H9 (cell line): ENCODE data around the gene DPYD. TPM values are rescaled to one million over a fixed set of nuclear protein-coding genes. Genes with fewer than 3 reads are reported as not detected.

ENCODE experiments used
- DNase-seq: peaks from one replicate; pipeline ENCODE4 v3.0.0-alpha.2; 2017
- H2AFZ ChIP-seq: one replicate; pipeline ENCODE4 v1.6.1; 2013; ENCODE audit warnings: mild to moderate bottlenecking, low read length, control low read depth, moderate library complexity
- H2AK5ac ChIP-seq: 2 replicates; pipeline ENCODE4 v1.6.1; 2013; ENCODE audit warnings: low read length, control low read depth, mixed read lengths; ENCODE audit not compliant: insufficient read length
- H2BK120ac ChIP-seq: one replicate; pipeline ENCODE4 v1.6.1; 2013; ENCODE audit warnings: low read depth, mild to moderate bottlenecking, low read length, control low read depth, inconsistent platforms; ENCODE audit not compliant: poor library complexity, severe bottlenecking
- H2BK12ac ChIP-seq: 2 replicates; pipeline ENCODE4 v1.6.1; 2013; ENCODE audit warnings: low read length, control low read depth, mixed read lengths, low read depth; ENCODE audit not compliant: insufficient read length
- H2BK15ac ChIP-seq: 2 replicates; pipeline ENCODE4 v1.6.1; 2013; ENCODE audit warnings: low read depth, low read length, control low read depth
- H2BK20ac ChIP-seq: one replicate; pipeline ENCODE4 v1.6.1; 2013; ENCODE audit warnings: low read depth, mild to moderate bottlenecking, low read length, control low read depth, inconsistent platforms; ENCODE audit not compliant: poor library complexity, severe bottlenecking
- H2BK5ac ChIP-seq: 2 replicates; pipeline ENCODE4 v1.6.1; 2013; ENCODE audit warnings: low read length, control low read depth, mixed read lengths; ENCODE audit not compliant: insufficient read length
- H3K14ac ChIP-seq: 2 replicates; pipeline ENCODE4 v1.6.1; 2013; ENCODE audit warnings: low read length, control low read depth; ENCODE audit not compliant: insufficient read depth
- H3K18ac ChIP-seq: 2 replicates; pipeline ENCODE4 v1.6.1; 2013; ENCODE audit warnings: low read depth, mild to moderate bottlenecking, mixed read lengths, low read length, control low read depth; ENCODE audit not compliant: insufficient read length
- H3K23ac ChIP-seq: 2 replicates; pipeline ENCODE4 v1.6.1; 2013; ENCODE audit warnings: low read length, control low read depth, mixed read lengths, low read depth; ENCODE audit not compliant: insufficient read length
- H3K23me2 ChIP-seq: 2 replicates; pipeline ENCODE4 v1.6.1; 2013; ENCODE audit warnings: low read depth, mild to moderate bottlenecking, mixed read lengths, low read length, control low read depth; ENCODE audit not compliant: insufficient read length, poor library complexity, severe bottlenecking
- H3K27ac ChIP-seq: 2 replicates; pipeline ENCODE4 v1.5.1; 2013; ENCODE audit warnings: low read length, control low read depth, mixed read lengths, low read depth; ENCODE audit not compliant: insufficient read length
- H3K27me3 ChIP-seq: 2 replicates; pipeline ENCODE4 v1.6.1; 2013; ENCODE audit warnings: low read length, control low read depth, inconsistent platforms; ENCODE audit not compliant: insufficient read depth
- H3K4ac ChIP-seq: 2 replicates; pipeline ENCODE4 v1.6.1; 2013; ENCODE audit warnings: low read depth, mild to moderate bottlenecking, control low read depth, inconsistent platforms, low read length, moderate library complexity
- H3K4me1 ChIP-seq: 2 replicates; pipeline ENCODE4 v1.6.1; 2013; ENCODE audit warnings: low read length, control low read depth, inconsistent platforms; ENCODE audit not compliant: insufficient read depth
- H3K4me2 ChIP-seq: 2 replicates; pipeline ENCODE4 v1.6.1; 2013; ENCODE audit warnings: low read length, control low read depth, mixed read lengths; ENCODE audit not compliant: insufficient read length, insufficient read depth
- H3K56ac ChIP-seq: 2 replicates; pipeline ENCODE4 v1.6.1; 2013; ENCODE audit warnings: low read depth, mild to moderate bottlenecking, mixed read lengths, low read length, control low read depth; ENCODE audit not compliant: insufficient read length
- H3K79me1 ChIP-seq: 2 replicates; pipeline ENCODE4 v1.6.1; 2013; ENCODE audit warnings: low read depth, mild to moderate bottlenecking, moderate library complexity, low read length, control low read depth, inconsistent platforms; ENCODE audit not compliant: insufficient read depth, poor library complexity, severe bottlenecking
- H3K79me2 ChIP-seq: 2 replicates; pipeline ENCODE4 v1.6.1; 2013; ENCODE audit warnings: low read length, control low read depth, inconsistent platforms; ENCODE audit not compliant: insufficient read depth
- H3K9ac ChIP-seq: 2 replicates; pipeline ENCODE4 v1.6.1; 2013; ENCODE audit warnings: low read length, control low read depth, mixed read lengths; ENCODE audit not compliant: insufficient read length; ENCODE audit errors: extremely low read depth
- H3K9me3 ChIP-seq: one replicate; pipeline ENCODE4 v1.6.1; 2013; ENCODE audit warnings: low read depth, low read length, inconsistent platforms; ENCODE audit not compliant: control insufficient read depth
- H3T11ph ChIP-seq: one replicate; pipeline ENCODE4 v1.6.1; 2013; ENCODE audit warnings: mild to moderate bottlenecking, low read length, control low read depth, inconsistent platforms
- H4K20me1 ChIP-seq: one replicate; pipeline ENCODE4 v1.6.1; 2013; ENCODE audit not compliant: control insufficient read depth, insufficient read length, insufficient read depth
- H4K5ac ChIP-seq: 2 replicates; pipeline ENCODE4 v1.6.1; 2013; ENCODE audit warnings: low read depth, mild to moderate bottlenecking, mixed read lengths, low read length, control low read depth; ENCODE audit not compliant: insufficient read length
- H4K8ac ChIP-seq: replicated peaks from 2 replicates; pipeline ENCODE4 v1.6.1; 2013; ENCODE audit warnings: low read length, control low read depth, mixed read lengths, low read depth; ENCODE audit not compliant: insufficient read length
- H4K91ac ChIP-seq: 2 replicates; pipeline ENCODE4 v1.6.1; 2013; ENCODE audit warnings: low read depth, mild to moderate bottlenecking, moderate library complexity, mixed read lengths, low read length, control low read depth; ENCODE audit not compliant: insufficient read length
- H3K27ac Mint-ChIP-seq, 3 experiments: 2 replicates in 2 of 3; 3 replicates in 1 of 3; pipeline ENCODE4 v1.8.0; 2020 to 2021; ENCODE audit warnings: mixed read lengths in 3 of 3, mild to moderate bottlenecking in 1 of 3, moderate library complexity in 1 of 3
- H3K27me3 Mint-ChIP-seq: 2 replicates; pipeline ENCODE4 v1.8.0; 2021; ENCODE audit warnings: low read depth, mild to moderate bottlenecking, moderate library complexity, mixed read lengths
- H3K36me3 Mint-ChIP-seq, 3 experiments: 2 replicates in 2 of 3; 3 replicates in 1 of 3; pipeline ENCODE4 v1.8.0; 2020 to 2021; ENCODE audit warnings: low read depth in 3 of 3, mixed read lengths in 3 of 3; ENCODE audit not compliant: insufficient read depth in 1 of 3
- H3K4me1 Mint-ChIP-seq, 2 experiments: 2 replicates each; pipeline ENCODE4 v1.8.0; 2020; ENCODE audit warnings: mixed read lengths in 2 of 2
- H3K4me3 Mint-ChIP-seq, 2 experiments: 2 replicates in 1 of 2; 3 replicates in 1 of 2; pipeline ENCODE4 v1.8.0; 2020 to 2021; ENCODE audit warnings: mild to moderate bottlenecking in 2 of 2, mixed read lengths in 2 of 2, moderate library complexity in 1 of 2
- H3K9me3 Mint-ChIP-seq, 2 experiments: 2 replicates in 1 of 2; 3 replicates in 1 of 2; pipeline ENCODE4 v1.8.0; 2020; ENCODE audit warnings: mild to moderate bottlenecking in 2 of 2, mixed read lengths in 2 of 2, moderate library complexity in 1 of 2
- WGBS: extraction: QIAGEN DNeasy Blood & Tissue Kit; methylation state at CpG from one replicate; pipeline ENCODE4 v1.1.7; 2013; ENCODE audit warnings: missing lambda C conversion rate, low lambda C conversion rate, mixed read lengths; ENCODE audit not compliant: insufficient read length; ENCODE audit errors: extremely low coverage; 5-methylcytosine and 5-hydroxymethylcytosine counted together
- total RNA-seq: library from RNA; stranded (reverse); gene quantifications from 2 replicates; pipeline ENCODE4 v1.2.1, GENCODE V29; 2021
- TF ChIP-seq, protein P1 (sequence below): fragments of 200-600 bp; sonication (generic); conservative IDR thresholded peaks from 3 replicates; pipeline ENCODE4 v1.8.0; 2021; ENCODE audit warnings: antibody characterized with exemption, mild to moderate bottlenecking

Gene DPYD
- total RNA-seq, 1 experiment from 2014 or later: 0.37 TPM

DNA sequence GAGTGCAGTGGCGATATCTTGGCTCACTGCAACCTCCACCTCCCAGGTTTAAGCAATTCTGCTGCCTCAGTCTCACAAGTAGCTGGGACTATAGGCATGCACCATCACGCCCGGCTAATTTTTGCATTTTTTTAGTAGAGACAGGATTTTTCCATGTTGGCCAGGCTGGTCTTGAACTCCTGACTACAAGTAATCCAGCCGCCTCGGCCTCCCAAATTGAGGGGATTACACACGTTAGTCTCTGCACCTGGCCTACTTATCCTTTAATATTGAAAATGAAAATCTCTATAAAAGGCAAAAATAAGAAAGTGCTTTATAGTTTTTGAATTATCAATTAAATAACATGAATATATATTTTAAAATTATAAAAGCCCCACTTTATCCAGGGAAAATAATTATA lies 190.6 kb downstream of the DPYD start:
- Histone ChIP-seq H3K27ac (no peak overlapping the region), H2BK15ac (no peak overlapping the region), H3K79me1 (no peaks in the 10 kb centered on the region), H2BK120ac (no peak overlapping the region), H3K4me1 (no peaks in the 10 kb centered on the region), H4K91ac (no peak overlapping the region), H4K8ac (no peak overlapping the region), H3K79me2 (no peaks in the 10 kb centered on the region), H4K5ac (no peak overlapping the region), H3K9ac (no peak overlapping the region), H2BK20ac (no peak overlapping the region), H3K4ac (no peak overlapping the region), H3K56ac (no peak overlapping the region), H3K18ac (no peak overlapping the region), H2BK12ac (no peak overlapping the region), H3K23ac (no peak overlapping the region), H2AFZ (no peak overlapping the region), H3K23me2 (no peaks in the 10 kb centered on the region), H3K4me2 (no peak overlapping the region), H4K20me1 (no peaks in the 10 kb centered on the region), H3K14ac (no peak overlapping the region), H3K27me3 (no peaks in the 10 kb centered on the region), H2AK5ac (no peak overlapping the region), H3K9me3 (no peaks in the 10 kb centered on the region), H2BK5ac (no peak overlapping the region), H3T11ph (no peak overlapping the region)
- WGBS: no CpG with 5 or more reads among the region's 6 CpGs
- Mint-ChIP-seq H3K4me3 (no peak overlapping the region), H3K9me3 (no peaks in the 10 kb centered on the region), H3K4me1 (no peaks in the 10 kb centered on the region), H3K27me3 (no peaks in the 10 kb centered on the region), H3K36me3 (no peaks in the 10 kb centered on the region), H3K27ac (no peak overlapping the region)
- TF ChIP-seq, protein P1, sequence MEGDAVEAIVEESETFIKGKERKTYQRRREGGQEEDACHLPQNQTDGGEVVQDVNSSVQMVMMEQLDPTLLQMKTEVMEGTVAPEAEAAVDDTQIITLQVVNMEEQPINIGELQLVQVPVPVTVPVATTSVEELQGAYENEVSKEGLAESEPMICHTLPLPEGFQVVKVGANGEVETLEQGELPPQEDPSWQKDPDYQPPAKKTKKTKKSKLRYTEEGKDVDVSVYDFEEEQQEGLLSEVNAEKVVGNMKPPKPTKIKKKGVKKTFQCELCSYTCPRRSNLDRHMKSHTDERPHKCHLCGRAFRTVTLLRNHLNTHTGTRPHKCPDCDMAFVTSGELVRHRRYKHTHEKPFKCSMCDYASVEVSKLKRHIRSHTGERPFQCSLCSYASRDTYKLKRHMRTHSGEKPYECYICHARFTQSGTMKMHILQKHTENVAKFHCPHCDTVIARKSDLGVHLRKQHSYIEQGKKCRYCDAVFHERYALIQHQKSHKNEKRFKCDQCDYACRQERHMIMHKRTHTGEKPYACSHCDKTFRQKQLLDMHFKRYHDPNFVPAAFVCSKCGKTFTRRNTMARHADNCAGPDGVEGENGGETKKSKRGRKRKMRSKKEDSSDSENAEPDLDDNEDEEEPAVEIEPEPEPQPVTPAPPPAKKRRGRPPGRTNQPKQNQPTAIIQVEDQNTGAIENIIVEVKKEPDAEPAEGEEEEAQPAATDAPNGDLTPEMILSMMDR: no peak
- DNase-seq: no peak
